Adrenal gland (tissue), 5 donors: ENCODE measurements around the gene CUX1.

ENCODE experiments used
- POLR2A ChIP-seq, 2 donors: fragments of 450-650 bp; IDR thresholded peaks; one replicate each; pipeline ENCODE4 v1.6.1; 2017; ENCODE audit warnings: antibody characterized with exemption in 2 of 2, mild to moderate bottlenecking in 2 of 2, moderate library complexity in 1 of 2
- TF ChIP-seq, protein P1 (sequence below), 6 experiments: fragments of 450-650 bp in 4 of 6; fragments of 200-600 bp in 2 of 6; sonication (generic) in 1 of 6; IDR thresholded peaks; 1 replicate in 5 of 6; 2 replicates in 1 of 6; pipeline versions ENCODE4 v1.5.1 to v1.8.0; 2016 to 2021; ENCODE audit warnings: antibody characterized with exemption in 6 of 6, mild to moderate bottlenecking in 2 of 6, moderate library complexity in 1 of 6
- donor health status: DM: no; HTN: no; CAD: no.

DNA sequence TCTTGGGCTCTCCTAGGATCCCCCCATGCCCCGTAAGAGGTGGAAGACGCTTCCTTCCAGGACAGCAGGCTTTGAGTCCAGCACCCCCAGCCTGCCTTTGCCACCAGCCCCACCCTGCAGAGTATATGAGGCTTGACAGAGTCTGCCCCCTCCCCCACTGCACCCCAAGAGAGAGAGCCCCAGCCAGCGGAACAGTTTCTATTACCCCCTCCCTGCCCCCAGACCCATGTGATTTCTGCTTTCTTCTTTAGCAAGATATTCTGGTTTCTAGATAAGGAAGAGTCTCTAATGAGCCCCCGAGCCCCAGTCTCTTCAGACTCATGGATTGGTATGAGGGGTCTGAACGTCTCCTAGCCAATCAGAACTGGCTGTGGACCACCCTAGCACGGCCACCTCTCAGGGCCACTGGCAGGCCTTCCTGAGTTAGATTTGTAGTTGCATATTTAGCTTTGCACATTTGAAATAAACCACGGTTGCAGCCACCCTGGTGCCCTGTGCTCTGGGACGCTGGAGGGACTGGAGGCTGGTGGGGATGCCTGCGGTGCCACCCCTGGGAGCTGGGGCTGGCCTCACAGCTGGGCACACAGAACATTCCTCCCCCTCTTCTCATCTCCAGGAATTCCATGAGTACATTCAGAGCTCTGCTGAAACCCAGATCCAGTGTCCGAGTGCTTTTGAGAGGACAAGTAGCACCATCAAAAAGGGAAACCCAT is 466.2 kb downstream of the CUX1 start:
- TF ChIP-seq, protein P1, sequence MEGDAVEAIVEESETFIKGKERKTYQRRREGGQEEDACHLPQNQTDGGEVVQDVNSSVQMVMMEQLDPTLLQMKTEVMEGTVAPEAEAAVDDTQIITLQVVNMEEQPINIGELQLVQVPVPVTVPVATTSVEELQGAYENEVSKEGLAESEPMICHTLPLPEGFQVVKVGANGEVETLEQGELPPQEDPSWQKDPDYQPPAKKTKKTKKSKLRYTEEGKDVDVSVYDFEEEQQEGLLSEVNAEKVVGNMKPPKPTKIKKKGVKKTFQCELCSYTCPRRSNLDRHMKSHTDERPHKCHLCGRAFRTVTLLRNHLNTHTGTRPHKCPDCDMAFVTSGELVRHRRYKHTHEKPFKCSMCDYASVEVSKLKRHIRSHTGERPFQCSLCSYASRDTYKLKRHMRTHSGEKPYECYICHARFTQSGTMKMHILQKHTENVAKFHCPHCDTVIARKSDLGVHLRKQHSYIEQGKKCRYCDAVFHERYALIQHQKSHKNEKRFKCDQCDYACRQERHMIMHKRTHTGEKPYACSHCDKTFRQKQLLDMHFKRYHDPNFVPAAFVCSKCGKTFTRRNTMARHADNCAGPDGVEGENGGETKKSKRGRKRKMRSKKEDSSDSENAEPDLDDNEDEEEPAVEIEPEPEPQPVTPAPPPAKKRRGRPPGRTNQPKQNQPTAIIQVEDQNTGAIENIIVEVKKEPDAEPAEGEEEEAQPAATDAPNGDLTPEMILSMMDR (IDR thresholded peaks at IDR 0.05): no peak
- TF ChIP-seq POLR2A (IDR thresholded peaks at IDR 0.05): no peak
